Natural killer cell (primary cell): ENCODE measurements around the gene PLPP4. TPM values are rescaled to one million over a fixed set of nuclear protein-coding genes. Genes with fewer than 3 reads are reported as not detected.
"Not testable (repeated sequence)": the region's sequence is repeated elsewhere in the genome, so short reads cannot be mapped to it uniquely, and the experiment has no call there.

Experiments used
- ATAC-seq, 3 donors: fragments of 150-1000 bp in 2 of 3; fragments of 200-7000 bp in 1 of 3; cut with Tn5 transposase; 1 replicate in 1 of 3; 2 replicates in 2 of 3; pipeline ENCODE4 v1.10.0; 2021; ENCODE audit warnings: mild to moderate bottlenecking in 2 of 3, moderate library complexity in 2 of 3
- DNase-seq, 2 donors: peaks; one replicate each; pipeline versions ENCODE4 v3.0.0 to v3.0.0-alpha.2; 2013 to 2021; ENCODE audit warnings: mixed read lengths in 1 of 2
- H3K27ac ChIP-seq: one replicate; pipeline ENCODE4 v1.5.1; 2013; ENCODE audit warnings: mild to moderate bottlenecking, low read length
- H3K27me3 ChIP-seq: one replicate; pipeline ENCODE4 v1.6.1; 2013; ENCODE audit warnings: low read length; ENCODE audit not compliant: control insufficient read depth, insufficient read depth
- H3K36me3 ChIP-seq: one replicate; pipeline ENCODE4 v1.6.1; 2013; ENCODE audit warnings: low read length; ENCODE audit not compliant: control insufficient read depth, insufficient read depth
- H3K4me1 ChIP-seq: one replicate; pipeline ENCODE4 v1.6.1; 2013; ENCODE audit warnings: low read length; ENCODE audit not compliant: control insufficient read depth, insufficient read depth
- H3K4me3 ChIP-seq: one replicate; pipeline ENCODE4 v1.5.1; 2013; ENCODE audit warnings: low read length
- H3K9me3 ChIP-seq: one replicate; pipeline ENCODE4 v1.6.1; 2013; ENCODE audit warnings: low read length; ENCODE audit not compliant: control insufficient read depth, insufficient read depth
- H3K27ac Mint-ChIP-seq, 2 donors: one replicate each; pipeline ENCODE4 v1.8.0; 2022; ENCODE audit warnings: mild to moderate bottlenecking in 2 of 2, mixed read lengths in 2 of 2, moderate library complexity in 1 of 2
- H3K27me3 Mint-ChIP-seq, 2 donors: one replicate each; pipeline ENCODE4 v1.8.0; 2022; ENCODE audit warnings: low read depth in 2 of 2, mixed read lengths in 2 of 2
- H3K36me3 Mint-ChIP-seq: one replicate; pipeline ENCODE4 v1.8.0; 2022; ENCODE audit warnings: mixed read lengths
- H3K4me1 Mint-ChIP-seq, 2 donors: one replicate each; pipeline ENCODE4 v1.8.0; 2022; ENCODE audit warnings: mixed read lengths in 2 of 2
- H3K4me3 Mint-ChIP-seq: one replicate; pipeline ENCODE4 v1.8.0; 2022; ENCODE audit warnings: mild to moderate bottlenecking, moderate library complexity, mixed read lengths
- H3K9me3 Mint-ChIP-seq, 2 donors: one replicate each; pipeline ENCODE4 v1.8.0; 2022; ENCODE audit warnings: mixed read lengths in 2 of 2
- CTCF ChIP-seq: fragments of 200-600 bp; IDR thresholded peaks from one replicate; pipeline ENCODE4 v1.8.0; 2022; ENCODE audit warnings: antibody characterized with exemption
- WGBS: methylation state at CpG from one replicate; pipeline ENCODE4 v1.1.7; 2013; ENCODE audit warnings: missing lambda C conversion rate; ENCODE audit not compliant: insufficient coverage; 5-methylcytosine and 5-hydroxymethylcytosine counted together
- intact Hi-C: fragments of 100-400 bp; cut with micrococcal nuclease; formaldehyde crosslinking; loops from one replicate; pipeline ENCODE4 v1.14.2; 2022
- total RNA-seq, 4 donors: library from RNA; stranded (reverse); fragments of 120-200 nt in 1 of 4; gene quantifications; one replicate each; pipeline versions ENCODE4 v1.2.3 to v1.2.4, GENCODE V29; 2013 to 2022

The PLPP4 gene
- total RNA-seq, 3 donors from 2014 or later (not counting 1 experiment from before 2014, with no cell fraction given), result not detected

- H3K4me3 ChIP-seq, result no peak overlapping the region
- no peaks in the 10 kb centered on the region for H3K36me3 ChIP-seq
- Mint-ChIP-seq H3K4me1 (no peaks in the 10 kb centered on the region), H3K27me3 (peaks cover 22 to 30% of the 10 kb centered on the region in 2 donors), H3K27ac (no peak overlapping the region), H3K36me3 (no peaks in the 10 kb centered on the region), H3K9me3 (no peaks in the 10 kb centered on the region), H3K4me3 (no peak overlapping the region)
- no peak for TF ChIP-seq CTCF
- DNase-seq (no peak), ATAC-seq (no peak)
- H3K27me3 ChIP-seq, result no peaks in the 10 kb centered on the region
- WGBS, result 75% methylated on average over 3 of the region's 3 CpGs
- H3K4me1 ChIP-seq, result no peaks in the 10 kb centered on the region
- intact Hi-C loops, result no loop called here
- no peaks in the 10 kb centered on the region for H3K9me3 ChIP-seq
- no peak overlapping the region for H3K27ac ChIP-seq
Measured at GRCh38 chr10:120499883-120500282, 42.9 kb downstream of the PLPP4 start.

- no peak overlapping the region for H3K27ac ChIP-seq
- no peak overlapping the region for H3K4me3 ChIP-seq
- H3K4me1 ChIP-seq, result no peaks in the 10 kb centered on the region
- ATAC-seq (no peak), DNase-seq (no peak)
- no peaks in the 10 kb centered on the region for H3K9me3 ChIP-seq
- no peaks in the 10 kb centered on the region for H3K27me3 ChIP-seq
- TF ChIP-seq CTCF, result no peak
- intact Hi-C loops, result no loop called here
- Mint-ChIP-seq H3K4me3 (no peak overlapping the region), H3K9me3 (no peaks in the 10 kb centered on the region), H3K27ac (no peak overlapping the region), H3K4me1 (no peaks in the 10 kb centered on the region), H3K36me3 (no peaks in the 10 kb centered on the region), H3K27me3 (peaks cover 22 to 40% of the 10 kb centered on the region in 2 donors)
- 44% methylated on average over 3 of the region's 3 CpGs for WGBS
- no peaks in the 10 kb centered on the region for H3K36me3 ChIP-seq
Measured at GRCh38 chr10:120503689-120504088, 46.7 kb downstream of the PLPP4 start.

GRCh38 chr10:120504227-120504626, 47.2 kb downstream of the PLPP4 start:
- H3K4me3 ChIP-seq, H3K36me3 Mint-ChIP-seq, DNase-seq, H3K9me3 Mint-ChIP-seq, H3K36me3 ChIP-seq, H3K27me3 ChIP-seq, H3K9me3 ChIP-seq, H3K4me1 Mint-ChIP-seq, H3K27ac ChIP-seq, intact Hi-C loops, H3K4me3 Mint-ChIP-seq, H3K4me1 ChIP-seq, H3K27ac Mint-ChIP-seq, ATAC-seq: not testable (repeated sequence)
- WGBS, result 56% methylated on average over 4 of the region's 4 CpGs
- peaks cover 22 to 40% of the 10 kb centered on the region in 2 donors for H3K27me3 Mint-ChIP-seq

GRCh38 chr10:120505056-120505455, 48.0 kb downstream of the PLPP4 start:
- Mint-ChIP-seq H3K4me3 (no peak overlapping the region), H3K27ac (no peak overlapping the region), H3K27me3 (peaks cover 17 to 35% of the 10 kb centered on the region in 2 donors), H3K36me3 (no peaks in the 10 kb centered on the region), H3K4me1 (no peaks in the 10 kb centered on the region), H3K9me3 (no peaks in the 10 kb centered on the region)
- Histone ChIP-seq H3K4me3 (no peak overlapping the region), H3K36me3 (no peaks in the 10 kb centered on the region), H3K27ac (no peak overlapping the region), H3K27me3 (no peaks in the 10 kb centered on the region), H3K4me1 (no peaks in the 10 kb centered on the region), H3K9me3 (no peaks in the 10 kb centered on the region)
- 96% methylated on average over 3 of the region's 3 CpGs for WGBS
- no peak for TF ChIP-seq CTCF
- ATAC-seq (no peak), DNase-seq (no peak)
- intact Hi-C loops, result no loop called here
